ENCODE data around the gene B9D1.

B9D1 gene

GRCh38 chr17:19308398-19308797, 54.1 kb downstream of the B9D1 start:
- POLR2A ChIA-PET, result interaction anchor here (1.5 kb wide), 1 partner anchor 71 kb away, joined by 5 read pairs; no protein-coding TSS in a partner anchor
- CTCF ChIA-PET, result interaction anchor here (0.6 to 1.3 kb wide), 2 partner anchors 30 to 52 kb away, joined by 3 to 5 read pairs; no protein-coding TSS in a partner anchor

DNA sequence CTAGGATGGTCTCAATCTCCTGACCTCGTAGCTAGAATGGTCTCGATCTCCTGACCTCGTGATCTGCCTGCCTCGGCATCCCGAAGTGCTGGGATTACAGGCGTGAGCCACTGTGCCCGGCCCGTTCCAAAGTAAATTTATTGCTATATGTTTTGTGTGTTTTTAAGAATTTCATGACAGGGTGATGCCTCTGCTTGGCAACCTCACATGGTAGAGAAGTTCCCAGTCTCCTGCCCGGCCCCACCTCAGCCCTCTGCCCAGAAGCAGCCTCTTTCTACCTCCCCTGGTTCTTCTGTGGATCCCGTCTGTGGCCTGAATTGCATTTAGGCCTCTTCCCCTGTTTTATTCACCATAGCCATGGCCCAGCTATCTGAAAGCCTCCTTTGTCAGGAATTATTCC, 55.0 kb downstream of the B9D1 start:
- TF ChIP-seq ELF4 (IDR thresholded peaks at IDR 0.05), result no peak
- no peak for TF ChIP-seq HDGF (IDR thresholded peaks at IDR 0.05; ENCODE audit: borderline replicate concordance)
- no peak for TF ChIP-seq TARDBP (IDR thresholded peaks at IDR 0.05)
- no peak for TF ChIP-seq SP1 (IDR thresholded peaks at IDR 0.05)
- no peak for TF ChIP-seq L3MBTL2 (conservative IDR thresholded peaks at IDR 0.05)
- no peak for TF ChIP-seq CTBP1 (IDR thresholded peaks at IDR 0.05; ENCODE audit: borderline replicate concordance)
- ChIA-PET CTCF (interaction anchor here (1.1 kb wide), 1 partner anchor 14 kb away, joined by 3 read pairs; no protein-coding TSS in a partner anchor), POLR2A (no interaction called here)
- no peak for DNase-seq (ENCODE audit: extremely low spot score)

More at GRCh38 chr17:19308398-19308797, 54.1 kb downstream of the B9D1 start:
- no peak for TF ChIP-seq SUZ12 (IDR thresholded peaks at IDR 0.05)
- no peak for TF ChIP-seq FOXM1 (IDR thresholded peaks at IDR 0.05; ENCODE audit: borderline replicate concordance)
- no peak for TF ChIP-seq NFRKB (IDR thresholded peaks at IDR 0.05)
- TF ChIP-seq FOXA1 (IDR thresholded peaks at IDR 0.05), result no peak
- TF ChIP-seq ZNF384 (IDR thresholded peaks at IDR 0.05), result no peak
- TF ChIP-seq FOXK2 (IDR thresholded peaks at IDR 0.05), result no peak
- no peak for TF ChIP-seq SP1 (IDR thresholded peaks at IDR 0.05)
- TF ChIP-seq ARNT (IDR thresholded peaks at IDR 0.05), result no peak
- no peak for TF ChIP-seq L3MBTL2 (conservative IDR thresholded peaks at IDR 0.05)
- no peak for TF ChIP-seq ELF4 (IDR thresholded peaks at IDR 0.05)
- no peak for TF ChIP-seq BHLHE40 (IDR thresholded peaks at IDR 0.05; ENCODE audit: borderline replicate concordance)
- TF ChIP-seq LEF1 (IDR thresholded peaks at IDR 0.05; ENCODE audit: borderline replicate concordance), result no peak
- TF ChIP-seq, protein P1, sequence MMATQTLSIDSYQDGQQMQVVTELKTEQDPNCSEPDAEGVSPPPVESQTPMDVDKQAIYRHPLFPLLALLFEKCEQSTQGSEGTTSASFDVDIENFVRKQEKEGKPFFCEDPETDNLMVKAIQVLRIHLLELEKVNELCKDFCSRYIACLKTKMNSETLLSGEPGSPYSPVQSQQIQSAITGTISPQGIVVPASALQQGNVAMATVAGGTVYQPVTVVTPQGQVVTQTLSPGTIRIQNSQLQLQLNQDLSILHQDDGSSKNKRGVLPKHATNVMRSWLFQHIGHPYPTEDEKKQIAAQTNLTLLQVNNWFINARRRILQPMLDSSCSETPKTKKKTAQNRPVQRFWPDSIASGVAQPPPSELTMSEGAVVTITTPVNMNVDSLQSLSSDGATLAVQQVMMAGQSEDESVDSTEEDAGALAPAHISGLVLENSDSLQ (IDR thresholded peaks at IDR 0.05), result no peak
- no peak for TF ChIP-seq CTBP1 (IDR thresholded peaks at IDR 0.05; ENCODE audit: borderline replicate concordance)
- DNase-seq (ENCODE audit: extremely low spot score), result no peak

GRCh38 chr17:19306160-19307111, 56.1 kb downstream of the B9D1 start:
- DNase-seq (ENCODE audit: extremely low spot score), result no peak
- POLR2A ChIA-PET, result no interaction called here
- CTCF ChIA-PET, result interaction anchor here (1.1 to 1.4 kb wide), 3 partner anchors 11 to 140 kb away, joined by 3 to 4 read pairs (median 4); no protein-coding TSS in a partner anchor
- TF ChIP-seq FOXK2 (IDR thresholded peaks at IDR 0.05) (no peak), FOXM1 (IDR thresholded peaks at IDR 0.05; ENCODE audit: borderline replicate concordance) (no peak), ZNF384 (IDR thresholded peaks at IDR 0.05) (no peak), LEF1 (IDR thresholded peaks at IDR 0.05; ENCODE audit: borderline replicate concordance) (no peak), ELF4 (IDR thresholded peaks at IDR 0.05) (no peak), NFRKB (IDR thresholded peaks at IDR 0.05) (no peak), FOXA1 (IDR thresholded peaks at IDR 0.05) (no peak), CTBP1 (IDR thresholded peaks at IDR 0.05; ENCODE audit: borderline replicate concordance) (no peak), BHLHE40 (IDR thresholded peaks at IDR 0.05; ENCODE audit: borderline replicate concordance) (no peak), ARNT (IDR thresholded peaks at IDR 0.05) (no peak), L3MBTL2 (conservative IDR thresholded peaks at IDR 0.05) (no peak), TARDBP (IDR thresholded peaks at IDR 0.05) (no peak), HDGF (IDR thresholded peaks at IDR 0.05; ENCODE audit: borderline replicate concordance) (no peak), SUZ12 (IDR thresholded peaks at IDR 0.05) (no peak), SP1 (IDR thresholded peaks at IDR 0.05) (no peak)
- TF ChIP-seq, protein P1 (IDR thresholded peaks at IDR 0.05), result no peak

GRCh38 chr17:19305761-19306159, 56.8 kb downstream of the B9D1 start:
- ChIA-PET POLR2A (no interaction called here), CTCF (interaction anchor here (1.1 to 1.4 kb wide), 2 partner anchors 12 to 141 kb away, joined by 4 read pairs; no protein-coding TSS in a partner anchor)
- TF ChIP-seq CTBP1 (IDR thresholded peaks at IDR 0.05; ENCODE audit: borderline replicate concordance) (no peak), ZNF384 (IDR thresholded peaks at IDR 0.05) (no peak), BHLHE40 (IDR thresholded peaks at IDR 0.05; ENCODE audit: borderline replicate concordance) (no peak), FOXM1 (IDR thresholded peaks at IDR 0.05; ENCODE audit: borderline replicate concordance) (no peak), TARDBP (IDR thresholded peaks at IDR 0.05) (no peak), FOXK2 (IDR thresholded peaks at IDR 0.05) (no peak), SP1 (IDR thresholded peaks at IDR 0.05) (no peak), HDGF (IDR thresholded peaks at IDR 0.05; ENCODE audit: borderline replicate concordance) (no peak)
- DNase-seq (ENCODE audit: extremely low spot score), result no peak

GRCh38 chr17:19305256-19305655, 57.3 kb downstream of the B9D1 start:
- ChIA-PET CTCF (interaction anchor here (0.7 to 1.1 kb wide), 2 partner anchors 12 to 60 kb away, joined by 4 read pairs; no protein-coding TSS in a partner anchor), POLR2A (no interaction called here)
- DNase-seq (ENCODE audit: extremely low spot score), result no peak
- no peak for TF ChIP-seq LEF1 (IDR thresholded peaks at IDR 0.05; ENCODE audit: borderline replicate concordance)
- TF ChIP-seq TARDBP (IDR thresholded peaks at IDR 0.05), result no peak
- no peak for TF ChIP-seq HDGF (IDR thresholded peaks at IDR 0.05; ENCODE audit: borderline replicate concordance)
- no peak for TF ChIP-seq CTBP1 (IDR thresholded peaks at IDR 0.05; ENCODE audit: borderline replicate concordance)
- TF ChIP-seq ARNT (IDR thresholded peaks at IDR 0.05), result no peak
- TF ChIP-seq FOXK2 (IDR thresholded peaks at IDR 0.05), result no peak
- TF ChIP-seq, protein P1 (IDR thresholded peaks at IDR 0.05), result no peak
- no peak for TF ChIP-seq ELF4 (IDR thresholded peaks at IDR 0.05)
- no peak for TF ChIP-seq FOXA1 (IDR thresholded peaks at IDR 0.05)
- no peak for TF ChIP-seq BHLHE40 (IDR thresholded peaks at IDR 0.05; ENCODE audit: borderline replicate concordance)
- no peak for TF ChIP-seq NFRKB (IDR thresholded peaks at IDR 0.05)
